Bronchial epithelial cell (primary cell): ENCODE data around the gene POLDIP2. TPM values are rescaled to one million over a fixed set of nuclear protein-coding genes. Genes with fewer than 3 reads are reported as not detected.

Experiments
- DNase-seq: peaks from one replicate; pipeline ENCODE4 v3.0.0-alpha.2; 2010; ENCODE audit warnings: low read depth
- FAIRE-seq: peaks from 2 replicates; lab custom pipeline; 2011; peaks lifted over from hg19 to GRCh38; lab: Jason Lieb, UNC
- H3K27me3 ChIP-seq: 2 replicates; pipeline ENCODE4 v1.5.1; 2011; ENCODE audit warnings: low read length; ENCODE audit not compliant: control insufficient read depth, insufficient read depth
- H3K36me3 ChIP-seq: 2 replicates; pipeline ENCODE4 v1.5.1; 2011; ENCODE audit warnings: low read length; ENCODE audit not compliant: control insufficient read depth, insufficient read depth
- H3K4me3 ChIP-seq: 2 replicates; pipeline ENCODE4 v1.5.1; 2011; ENCODE audit warnings: mild to moderate bottlenecking, low read depth, low read length, control low read depth
- CTCF ChIP-seq: IDR thresholded peaks from 2 replicates; pipeline ENCODE4 v1.5.1; 2011; ENCODE audit warnings: mild to moderate bottlenecking, moderate library complexity, low read length, control low read depth, inconsistent platforms; ENCODE audit not compliant: insufficient read depth, severe bottlenecking
- total RNA-seq: library from RNA; depleted of rRNA; stranded (reverse); fragments of >200 nt; gene quantifications from 2 replicates; pipeline ENCODE4 v1.2.1, GENCODE V29; 2014

The POLDIP2 gene
- total RNA-seq, 1 donor from 2014 or later: 59.8 TPM

DNA sequence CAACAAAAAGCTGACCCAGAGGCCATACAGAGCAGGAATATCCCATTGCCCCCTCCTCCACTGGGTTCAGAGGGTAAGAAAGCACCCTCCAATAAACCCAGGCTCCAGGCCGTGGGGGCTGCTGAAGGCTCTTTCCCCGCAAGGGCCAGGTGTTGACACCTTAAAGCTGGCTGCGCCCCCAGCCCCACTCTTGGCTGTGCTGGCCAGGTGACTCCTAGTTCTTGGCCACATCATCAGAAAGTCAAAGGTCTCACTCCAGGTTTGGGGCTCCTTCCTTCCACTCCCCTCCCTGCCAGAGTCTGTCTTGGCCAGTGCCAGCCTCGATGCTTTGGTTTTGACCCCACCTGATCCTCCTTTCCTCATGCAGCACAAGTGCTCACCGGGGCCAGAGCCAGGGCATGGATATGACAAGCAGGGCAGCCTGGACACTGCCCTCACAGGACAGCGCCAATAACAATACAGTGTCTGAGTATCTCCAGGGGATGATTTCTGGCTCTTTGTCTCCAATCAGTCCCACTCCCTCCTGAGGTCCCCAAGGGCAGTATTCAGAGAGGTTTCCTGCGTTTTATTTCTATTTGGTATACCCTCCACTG is 40.5 kb upstream of the POLDIP2 start:
- Histone ChIP-seq H3K27me3 (no peaks in the 10 kb centered on the region), H3K36me3 (peaks cover 3% of the 10 kb centered on the region), H3K4me3 (no peak overlapping the region)
- DNase-seq (no peak), FAIRE-seq (no peak)
- TF ChIP-seq CTCF: no peak

- H3K4me3 ChIP-seq: no peak overlapping the region
- TF ChIP-seq CTCF: no peak
- FAIRE-seq: no peak
- peaks cover 3% of the 10 kb centered on the region for H3K36me3 ChIP-seq
- DNase-seq: no peak
- H3K27me3 ChIP-seq: no peaks in the 10 kb centered on the region
Observed at GRCh38 chr17:28397275-28397674, 39.9 kb upstream of the POLDIP2 start.

DNA sequence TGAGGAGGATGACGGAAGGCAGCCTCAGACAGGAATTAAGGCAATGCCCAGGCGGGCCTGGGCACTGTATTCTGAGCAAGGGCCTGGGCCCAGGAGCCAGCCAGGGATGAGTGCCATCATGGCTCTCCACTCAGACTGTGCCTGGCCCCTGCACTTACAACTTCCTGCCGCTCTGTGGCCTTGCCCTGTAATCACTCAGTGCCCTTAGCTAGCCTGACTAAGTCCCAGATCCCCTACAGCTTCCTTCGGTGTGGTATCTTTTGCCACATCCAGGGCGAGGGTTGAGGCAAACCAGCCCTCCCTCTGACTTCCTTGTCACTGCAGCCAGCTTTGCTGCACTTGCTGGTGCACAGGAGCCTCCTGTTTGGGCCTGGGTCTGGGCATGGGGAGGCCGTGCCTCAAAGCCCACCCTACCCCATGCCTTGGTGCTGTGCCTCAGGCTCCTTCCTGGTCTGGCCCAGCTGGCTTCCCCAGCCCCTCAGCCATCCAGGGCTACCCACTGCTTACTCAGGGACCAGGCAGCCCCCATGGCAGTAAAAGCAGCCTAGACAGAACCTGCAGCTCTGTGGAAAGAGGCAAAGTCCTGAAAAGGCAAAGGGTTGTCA is 39.4 kb upstream of the POLDIP2 start:
- FAIRE-seq (no peak), DNase-seq (no peak)
- no peak overlapping the region for H3K4me3 ChIP-seq
- H3K36me3 ChIP-seq: peaks cover 3% of the 10 kb centered on the region
- no peaks in the 10 kb centered on the region for H3K27me3 ChIP-seq
- no peak for TF ChIP-seq CTCF

GRCh38 chr17:28395968-28396367 is 38.6 kb upstream of the POLDIP2 start:
- H3K36me3 ChIP-seq: peaks cover 3% of the 10 kb centered on the region
- no peaks in the 10 kb centered on the region for H3K27me3 ChIP-seq
- no peak for TF ChIP-seq CTCF
- FAIRE-seq: no peak
- no peak for DNase-seq
- no peak overlapping the region for H3K4me3 ChIP-seq

- FAIRE-seq: no peak
Observed at GRCh38 chr17:28395426-28395825, 38.1 kb upstream of the POLDIP2 start.

More at GRCh38 chr17:28395426-28395825, 38.1 kb upstream of the POLDIP2 start:
- DNase-seq: no peak
- H3K36me3 ChIP-seq: peaks cover 3% of the 10 kb centered on the region
- no peak for TF ChIP-seq CTCF
- no peaks in the 10 kb centered on the region for H3K27me3 ChIP-seq
- H3K4me3 ChIP-seq: no peak overlapping the region
